A673 (cell line): ENCODE results near the gene EHBP1L1. TPM values are rescaled to one million over a fixed set of nuclear protein-coding genes. Genes with fewer than 3 reads are reported as not detected.
A peak's percentile ranks its signal among the peaks of the same experiment; 100 is the strongest.

ENCODE experiments used
- Bru-seq: library from RNA; stranded (reverse); fragments of 400-500 nt; gene quantifications from one replicate; lab custom pipeline; 2021; lab: Mats Ljungman, UMichigan
- BruChase-seq, 2 experiments: library from RNA; stranded (reverse); fragments of 400-500 nt; gene quantifications; one replicate each; lab custom pipeline; 2021; lab: Mats Ljungman, UMichigan
- BruUV-seq: library from RNA; stranded (reverse); fragments of 400-500 nt; replicated peaks from 2 replicates; lab custom pipeline; 2021; lab: Mats Ljungman, UMichigan
- CTCF ChIA-PET: fragments of 300-600 bp; sonication (Branson Sonifier 250); formaldehyde crosslinking; loops from one replicate; lab custom pipeline; 2022; ENCODE audit warnings: antibody characterized with exemption; lab: Charles Lee
- POLR2A ChIA-PET: fragments of 300-600 bp; sonication (Branson Sonifier 250); formaldehyde crosslinking; loops from one replicate; lab custom pipeline; 2022; ENCODE audit warnings: antibody characterized with exemption; ENCODE audit not compliant: low non-redundant PET; lab: Charles Lee
- DNase-seq: peaks from one replicate; pipeline ENCODE4 v3.0.0-alpha.2; 2015; ENCODE audit warnings: low spot score
- H3K27ac ChIP-seq: fragments of 200-600 bp; sonication (generic); 2 replicates; pipeline ENCODE4 v1.5.1; 2016; ENCODE audit warnings: mixed run types, low read depth, mild to moderate bottlenecking, mixed read lengths, antibody characterized with exemption, low read length; ENCODE audit not compliant: poor library complexity, severe bottlenecking
- H3K27me3 ChIP-seq: fragments of 200-600 bp; sonication (generic); replicated peaks from 2 replicates; pipeline ENCODE4 v1.6.1; 2017; ENCODE audit warnings: mixed run types, low read depth, mild to moderate bottlenecking, mixed read lengths, antibody characterized with exemption, low read length; ENCODE audit not compliant: insufficient read depth, poor library complexity
- H3K36me3 ChIP-seq: fragments of 200-600 bp; sonication (generic); 2 replicates; pipeline ENCODE4 v1.6.1; 2016; ENCODE audit warnings: mixed run types, mild to moderate bottlenecking, mixed read lengths, antibody characterized with exemption, low read length; ENCODE audit not compliant: insufficient read depth, poor library complexity, severe bottlenecking
- H3K4me1 ChIP-seq: fragments of 200-600 bp; sonication (generic); 2 replicates; pipeline ENCODE4 v1.6.1; 2017; ENCODE audit warnings: mixed run types, mild to moderate bottlenecking, mixed read lengths, antibody characterized with exemption, low read length; ENCODE audit not compliant: insufficient read depth, poor library complexity, severe bottlenecking
- H3K4me3 ChIP-seq: fragments of 200-600 bp; sonication (generic); 2 replicates; pipeline ENCODE4 v1.5.1; 2016; ENCODE audit warnings: low read depth, mixed run types, mild to moderate bottlenecking, mixed read lengths, low read length; ENCODE audit not compliant: poor library complexity, severe bottlenecking
- H3K9me3 ChIP-seq: fragments of 200-600 bp; sonication (generic); 2 replicates; pipeline ENCODE4 v1.6.1; 2016; ENCODE audit warnings: mixed run types, low read depth, mild to moderate bottlenecking, mixed read lengths, antibody characterized with exemption, low read length; ENCODE audit not compliant: poor library complexity, severe bottlenecking
- EZH2 ChIP-seq: fragments of 200-600 bp; sonication (generic); IDR thresholded peaks from 2 replicates; pipeline ENCODE4 v1.6.1; 2017; ENCODE audit warnings: borderline replicate concordance, low read depth, mild to moderate bottlenecking, mixed read lengths, antibody characterized with exemption, low read length; ENCODE audit not compliant: poor library complexity, severe bottlenecking
- intact Hi-C: fragments of 100-400 bp; cut with micrococcal nuclease; formaldehyde crosslinking; loops from one replicate; pipeline ENCODE4 v1.10.0; 2022; ENCODE audit not compliant: unreplicated experiment
- long read RNA-seq: library from polyadenylated mRNA; stranded (forward); transcript quantifications from one replicate; pipeline ENCODE4 v2.0.0, GENCODE V29; 2022
- total RNA-seq: library from RNA; stranded (reverse); gene quantifications from 2 replicates; pipeline ENCODE4 v1.2.3, GENCODE V29; 2021
- TF ChIP-seq, protein P1 (sequence below): fragments of 300-800, 200-600 bp; sonication (generic); conservative IDR thresholded peaks from 2 replicates; pipeline ENCODE4 v1.5.1; 2017; ENCODE audit warnings: low read depth, mild to moderate bottlenecking, antibody characterized with exemption, low read length, moderate library complexity, mixed read lengths

The EHBP1L1 gene
- 29.5 and 40.9 TPM in 2 replicates for total RNA-seq
- percentile 57 among the genes with signal in this experiment for Bru-seq, nascent RNA
- percentile 66 among the genes with signal in this experiment for BruChase-seq, experiment 1, labeled RNA remaining after a 2-hour chase
- BruChase-seq, experiment 2, labeled RNA remaining after a 6-hour chase = percentile 85 among the genes with signal in this experiment
- long read RNA-seq, full-length matches to known transcripts = 1 of 30 reads
- long read RNA-seq, partial matches to known transcripts = 25 of 30 reads
- long read RNA-seq, other reads (novel, unspliced or antisense) = 4 of 30 reads

DNA sequence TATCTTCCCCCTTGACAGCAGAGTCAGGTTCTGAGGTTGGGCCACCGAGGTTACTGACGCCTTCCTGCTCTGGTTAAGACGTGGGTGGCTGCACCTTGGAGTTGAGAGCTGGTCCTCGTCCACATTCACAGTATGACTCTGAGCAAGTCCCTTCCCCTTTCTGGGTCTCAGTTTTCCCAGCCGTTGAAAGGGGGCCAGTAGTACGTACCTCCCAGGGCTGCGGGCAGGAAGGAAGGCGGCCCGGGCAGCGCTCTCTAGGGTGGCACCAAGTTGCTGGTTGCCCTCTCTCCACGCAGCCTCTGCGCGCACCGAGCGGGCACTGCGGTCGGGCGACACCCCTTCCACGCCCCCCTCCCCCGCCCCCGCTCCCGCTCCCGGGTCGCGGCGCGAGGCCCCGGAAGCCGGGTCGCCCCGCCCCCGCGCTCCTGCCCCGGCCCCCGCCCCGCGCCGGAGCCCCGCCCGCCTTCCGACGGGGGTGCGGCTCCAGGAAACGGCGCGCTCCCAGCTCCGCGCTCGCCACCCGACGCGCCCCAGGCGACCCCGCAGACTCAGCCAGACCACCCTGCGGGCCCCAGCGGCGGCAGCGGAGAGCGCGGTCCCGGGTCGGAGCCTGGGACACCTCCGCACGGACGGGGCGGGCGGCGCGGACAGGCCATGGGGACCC lies at the start of gene EHBP1L1:
Gene EHBP1L1 (plus strand): TSS at position 486 of the 664 bp plus-strand sequence. CDS start 250 bp downstream, outside the sequence.
- TF ChIP-seq, protein P1, sequence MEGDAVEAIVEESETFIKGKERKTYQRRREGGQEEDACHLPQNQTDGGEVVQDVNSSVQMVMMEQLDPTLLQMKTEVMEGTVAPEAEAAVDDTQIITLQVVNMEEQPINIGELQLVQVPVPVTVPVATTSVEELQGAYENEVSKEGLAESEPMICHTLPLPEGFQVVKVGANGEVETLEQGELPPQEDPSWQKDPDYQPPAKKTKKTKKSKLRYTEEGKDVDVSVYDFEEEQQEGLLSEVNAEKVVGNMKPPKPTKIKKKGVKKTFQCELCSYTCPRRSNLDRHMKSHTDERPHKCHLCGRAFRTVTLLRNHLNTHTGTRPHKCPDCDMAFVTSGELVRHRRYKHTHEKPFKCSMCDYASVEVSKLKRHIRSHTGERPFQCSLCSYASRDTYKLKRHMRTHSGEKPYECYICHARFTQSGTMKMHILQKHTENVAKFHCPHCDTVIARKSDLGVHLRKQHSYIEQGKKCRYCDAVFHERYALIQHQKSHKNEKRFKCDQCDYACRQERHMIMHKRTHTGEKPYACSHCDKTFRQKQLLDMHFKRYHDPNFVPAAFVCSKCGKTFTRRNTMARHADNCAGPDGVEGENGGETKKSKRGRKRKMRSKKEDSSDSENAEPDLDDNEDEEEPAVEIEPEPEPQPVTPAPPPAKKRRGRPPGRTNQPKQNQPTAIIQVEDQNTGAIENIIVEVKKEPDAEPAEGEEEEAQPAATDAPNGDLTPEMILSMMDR = no peak
- no peak for TF ChIP-seq EZH2
- Histone ChIP-seq H3K36me3 (peaks cover 3% of the 10 kb centered on the region), H3K4me1 (peaks cover 45% of the 10 kb centered on the region), H3K4me3 (peak within 1 kb of the TSS; percentile 87), H3K9me3 (no peaks in the 10 kb centered on the region), H3K27ac (peak within 1 kb of the TSS; percentile 75), H3K27me3 (no peaks in the 10 kb centered on the region)
- POLR2A ChIA-PET = interaction anchor here (0.7 kb wide), 1 partner anchor 77 kb away, joined by 15 read pairs; no protein-coding TSS in a partner anchor
- intact Hi-C loops = no loop called here
- peak; percentile 78 for DNase-seq
- CTCF ChIA-PET = no interaction called here
- BruUV-seq = no TSS peak

DNA sequence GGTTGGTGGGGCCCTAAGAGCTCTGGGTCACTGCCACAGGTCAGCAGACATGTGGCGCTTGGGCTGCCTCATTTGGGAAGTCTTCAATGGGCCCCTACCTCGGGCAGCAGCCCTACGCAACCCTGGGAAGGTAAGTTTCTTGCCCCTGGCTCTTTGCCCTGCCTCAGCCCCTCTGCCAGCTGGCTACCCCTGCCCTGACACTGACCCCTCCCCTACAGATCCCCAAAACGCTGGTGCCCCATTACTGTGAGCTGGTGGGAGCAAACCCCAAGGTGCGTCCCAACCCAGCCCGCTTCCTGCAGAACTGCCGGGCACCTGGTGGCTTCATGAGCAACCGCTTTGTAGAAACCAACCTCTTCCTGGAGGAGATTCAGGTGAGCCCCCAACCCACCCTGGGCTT lies 49.1 kb upstream of the EHBP1L1 start:
- Histone ChIP-seq H3K36me3 (peaks cover 32% of the 10 kb centered on the region), H3K4me1 (peaks cover 14% of the 10 kb centered on the region), H3K27ac (no peak overlapping the region), H3K4me3 (no peak overlapping the region), H3K9me3 (no peaks in the 10 kb centered on the region), H3K27me3 (no peaks in the 10 kb centered on the region)
- BruUV-seq = no TSS peak
- DNase-seq = no peak
- no peak for TF ChIP-seq EZH2
- TF ChIP-seq, protein P1 = no peak
- intact Hi-C loops = no loop called here
- POLR2A ChIA-PET = no interaction called here
- CTCF ChIA-PET = no interaction called here

DNA sequence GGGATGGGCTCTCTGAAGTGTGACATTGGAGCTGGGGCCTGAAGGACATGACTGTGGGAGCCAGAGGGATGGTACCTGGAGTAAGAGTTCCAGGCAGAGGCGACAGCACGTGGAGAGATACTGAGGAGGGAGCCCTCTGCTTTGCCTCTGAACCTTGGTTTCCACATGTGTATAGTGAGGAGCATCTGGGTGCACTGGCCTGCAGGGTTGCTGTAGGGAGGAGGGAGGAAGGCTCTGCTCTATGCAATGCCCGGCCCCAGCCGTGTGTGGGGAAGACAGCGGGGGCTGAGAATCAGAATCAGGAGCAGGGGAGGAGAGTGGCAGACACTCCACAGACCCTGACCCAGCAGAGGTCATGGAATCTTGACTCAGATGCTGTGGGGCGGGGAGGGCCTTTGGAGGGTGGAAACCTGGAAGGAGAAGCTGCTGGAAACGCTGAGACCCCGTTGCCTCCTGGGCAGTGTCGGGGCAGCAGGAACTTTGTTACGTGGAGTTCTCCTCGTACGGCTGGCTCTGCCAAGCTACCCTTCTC lies 47.0 kb upstream of the EHBP1L1 start:
- peaks cover 42% of the 10 kb centered on the region for H3K36me3 ChIP-seq
- H3K27me3 ChIP-seq = no peaks in the 10 kb centered on the region
- no peak overlapping the region for H3K4me3 ChIP-seq
- POLR2A ChIA-PET = no interaction called here
- no peak overlapping the region for H3K27ac ChIP-seq
- intact Hi-C loops = no loop called here
- CTCF ChIA-PET = no interaction called here
- no TSS peak for BruUV-seq
- H3K4me1 ChIP-seq = peaks cover 14% of the 10 kb centered on the region
- DNase-seq = no peak
- TF ChIP-seq, protein P1 = no peak
- no peak for TF ChIP-seq EZH2
- H3K9me3 ChIP-seq = no peaks in the 10 kb centered on the region
